ENCODE results near the gene STK24. TPM values are rescaled to one million over a fixed set of nuclear protein-coding genes. Genes with fewer than 3 reads are reported as not detected.
A peak's percentile ranks its signal among the peaks of the same experiment; 100 is the strongest.
"Not testable (repeated sequence)": the region's sequence is repeated elsewhere in the genome, so short reads cannot be mapped to it uniquely, and the experiment has no call there.

STK24 gene
- total RNA-seq, 2 experiments from 2014 or later, result 129 TPM

DNA sequence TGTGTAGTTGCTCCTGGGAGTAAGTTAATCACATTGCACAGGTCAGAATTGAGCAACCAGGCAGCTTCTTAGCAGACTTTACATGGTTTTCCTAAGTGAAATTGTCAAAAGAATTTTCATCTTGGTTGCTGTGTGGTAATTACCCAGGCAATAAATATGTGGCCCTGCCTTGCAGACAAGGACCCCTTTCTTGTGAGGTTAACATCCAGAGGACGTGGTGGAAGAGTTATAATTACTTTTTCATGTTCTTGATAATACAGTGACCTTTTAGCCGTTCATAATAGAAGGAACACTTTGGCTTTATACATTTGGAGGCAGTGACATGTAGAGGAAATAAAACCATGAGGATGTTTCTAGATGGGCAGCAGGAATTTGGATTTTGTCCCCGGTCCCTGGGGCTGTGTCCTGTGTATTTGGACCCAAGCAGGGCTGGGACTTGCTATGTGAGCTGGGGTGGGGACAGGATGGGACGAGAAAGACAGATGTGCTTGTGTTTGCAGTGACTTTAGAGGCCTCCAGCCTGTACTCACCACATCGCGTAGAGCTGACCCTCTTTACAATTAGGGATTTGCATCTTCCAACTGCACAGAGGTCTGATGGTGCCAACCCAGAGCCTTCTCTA lies 156.2 kb downstream of the STK24 start:
- Mint-ChIP-seq H3K27ac (no peak overlapping the region), H3K36me3 (no peaks in the 10 kb centered on the region), H3K4me1 (no peaks in the 10 kb centered on the region), H3K9me3 (peaks cover 3% of the 10 kb centered on the region), H3K4me3 (no peak overlapping the region), H3K27me3 (no peaks in the 10 kb centered on the region)
- no peak for DNase-seq

DNA sequence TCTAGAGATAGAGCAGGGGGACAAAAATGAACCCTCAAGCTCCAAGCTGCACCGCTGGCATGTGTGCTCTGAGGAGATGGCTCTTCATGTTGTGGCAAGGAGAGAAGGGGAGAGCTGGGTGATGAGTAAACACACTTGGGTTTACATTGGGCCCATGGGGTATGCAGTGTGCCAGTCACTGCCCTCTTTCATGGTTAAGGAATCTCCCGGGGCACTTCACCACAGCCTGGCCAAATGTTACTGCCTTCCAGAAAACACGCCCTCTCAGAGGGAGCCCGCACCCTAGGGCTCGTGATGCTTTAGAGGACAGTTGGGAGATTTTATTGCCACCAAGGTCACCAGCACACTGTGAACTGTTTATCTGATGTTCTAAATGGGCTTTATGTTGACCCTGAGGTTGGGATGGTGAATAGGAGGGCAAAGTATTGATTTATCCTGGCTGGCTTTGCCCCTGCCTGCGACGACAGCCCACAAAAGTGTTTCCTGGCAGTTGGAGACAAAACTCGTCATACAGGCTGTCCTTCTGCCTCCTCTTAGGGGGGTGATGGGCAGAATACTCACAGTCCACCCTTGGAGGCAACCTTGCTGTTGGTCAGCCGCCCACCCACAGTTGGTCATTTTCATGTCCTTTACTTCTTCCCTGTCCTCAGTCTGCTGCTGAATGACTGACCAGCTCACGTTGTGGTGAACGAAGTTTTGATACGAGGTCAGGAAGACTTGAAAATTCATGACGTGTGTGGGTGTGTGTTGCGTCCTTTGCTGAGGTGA lies 156.9 kb downstream of the STK24 start:
- peaks cover 3% of the 10 kb centered on the region for H3K9me3 Mint-ChIP-seq
- H3K36me3 Mint-ChIP-seq, result no peaks in the 10 kb centered on the region
- no peaks in the 10 kb centered on the region for H3K27me3 Mint-ChIP-seq
- no peaks in the 10 kb centered on the region for H3K4me1 Mint-ChIP-seq
- H3K4me3 Mint-ChIP-seq, result no peak overlapping the region
- no peak for DNase-seq
- no peak overlapping the region for H3K27ac Mint-ChIP-seq

DNA sequence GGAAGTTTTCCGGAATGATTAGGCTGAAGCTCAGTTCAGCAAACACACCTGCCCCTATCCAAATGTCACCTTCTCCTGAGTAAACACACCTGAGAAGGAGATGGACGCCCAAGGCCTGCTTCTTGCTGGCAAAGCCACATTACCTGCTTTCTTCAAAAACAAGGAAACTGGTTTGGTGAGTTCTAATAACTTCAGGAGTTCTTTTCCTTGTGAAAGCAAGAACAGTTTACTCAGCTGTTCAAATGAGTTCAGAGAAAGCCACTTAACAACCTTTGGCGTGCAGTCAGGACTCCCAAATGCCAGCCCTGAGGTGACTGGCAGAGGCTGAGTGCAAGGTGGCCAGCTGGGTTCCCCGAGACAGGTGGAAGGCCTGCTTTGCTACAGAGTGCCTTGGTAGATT lies 160.5 kb downstream of the STK24 start:
- no peak for DNase-seq
- no peak overlapping the region for H3K27ac Mint-ChIP-seq
- no peaks in the 10 kb centered on the region for H3K36me3 Mint-ChIP-seq
- H3K9me3 Mint-ChIP-seq, result peaks cover 3% of the 10 kb centered on the region
- H3K4me1 Mint-ChIP-seq, result peaks cover 9% of the 10 kb centered on the region
- H3K4me3 Mint-ChIP-seq, result no peak overlapping the region
- H3K27me3 Mint-ChIP-seq, result peaks cover 4% of the 10 kb centered on the region

DNA sequence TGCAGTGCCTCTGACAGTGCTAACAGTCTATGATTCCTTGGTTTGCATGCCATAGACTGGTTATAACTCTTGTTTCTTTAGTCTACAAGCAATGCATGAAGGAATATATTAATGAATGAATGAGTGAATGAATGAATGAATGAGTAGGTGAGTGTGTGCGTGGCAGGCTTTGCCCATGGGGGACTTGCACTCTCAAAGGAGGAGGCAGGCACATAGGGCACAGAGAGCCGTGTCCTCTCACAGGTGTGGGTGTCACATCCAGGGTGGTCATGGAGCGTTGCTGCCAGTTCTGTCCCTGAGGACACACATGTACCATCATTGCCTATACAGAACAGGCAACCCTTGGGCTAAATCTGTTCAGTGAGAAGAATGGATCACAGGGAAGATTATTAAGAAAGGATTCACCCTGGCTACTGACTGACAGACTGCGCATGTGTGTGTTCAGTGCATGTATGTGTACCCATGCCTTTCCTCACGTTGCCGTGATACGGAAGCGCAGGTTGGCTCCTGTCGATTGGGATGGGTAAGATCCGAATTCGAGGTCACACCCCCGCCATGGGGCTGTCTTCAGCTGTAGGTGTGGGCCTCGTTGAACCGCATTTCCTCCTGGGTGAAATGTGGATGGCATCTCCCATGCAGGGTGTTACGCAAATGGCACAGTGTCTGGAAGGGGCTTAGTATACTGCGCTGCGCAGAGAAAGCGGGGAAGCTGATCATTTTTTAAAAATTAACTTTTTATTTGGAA lies 161.4 kb downstream of the STK24 start:
- H3K9me3 Mint-ChIP-seq, result peaks cover 3% of the 10 kb centered on the region
- peaks cover 4% of the 10 kb centered on the region for H3K27me3 Mint-ChIP-seq
- peaks cover 9% of the 10 kb centered on the region for H3K4me1 Mint-ChIP-seq
- no peak overlapping the region for H3K4me3 Mint-ChIP-seq
- H3K36me3 Mint-ChIP-seq, result no peaks in the 10 kb centered on the region
- DNase-seq, result no peak
- no peak overlapping the region for H3K27ac Mint-ChIP-seq

DNA sequence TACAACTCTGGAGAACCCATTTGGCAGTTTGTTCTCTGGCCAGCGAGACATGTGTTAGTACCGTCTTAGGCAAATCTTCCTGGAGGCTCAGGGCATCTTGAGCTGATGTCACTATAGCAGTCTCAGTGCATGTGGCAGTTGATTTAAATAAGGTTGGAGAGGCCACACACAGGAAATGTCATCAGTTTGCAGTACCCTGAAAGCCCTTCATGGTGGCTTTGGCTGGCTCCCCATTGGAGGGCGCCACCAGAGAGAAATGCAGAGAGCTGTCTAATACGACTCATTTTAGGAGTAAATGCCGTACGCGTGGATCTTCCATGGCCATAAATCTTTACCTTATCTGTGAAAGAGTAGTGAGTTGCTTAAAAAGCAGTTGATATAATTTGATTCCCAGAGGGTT lies 163.1 kb downstream of the STK24 start:
- no peak for DNase-seq
- Mint-ChIP-seq H3K27ac (no peak overlapping the region), H3K36me3 (no peaks in the 10 kb centered on the region), H3K4me1 (peaks cover 9% of the 10 kb centered on the region), H3K9me3 (peaks cover 3% of the 10 kb centered on the region), H3K27me3 (peaks cover 4% of the 10 kb centered on the region), H3K4me3 (no peak overlapping the region)

DNA sequence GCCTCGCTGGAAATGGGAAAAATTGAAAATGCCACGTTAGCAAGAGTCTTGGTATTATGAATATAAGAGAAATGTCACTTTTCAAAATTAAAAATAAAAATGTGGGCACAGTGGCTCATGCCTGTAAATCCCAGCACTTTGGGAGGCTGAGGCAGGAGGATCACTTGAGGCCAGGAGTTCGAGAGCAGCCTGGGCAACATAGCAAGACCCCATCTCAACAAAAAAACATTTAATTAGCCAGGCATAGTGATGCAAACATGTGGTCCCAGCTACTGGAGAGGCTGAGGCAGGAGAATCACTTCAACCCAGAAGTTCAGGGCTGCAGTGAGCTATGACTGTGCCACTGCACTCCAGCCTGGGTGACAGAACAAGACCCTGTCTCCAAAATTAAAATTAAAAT lies 163.6 kb downstream of the STK24 start:
- not testable (repeated sequence) for H3K27me3 Mint-ChIP-seq, H3K4me1 Mint-ChIP-seq, H3K4me3 Mint-ChIP-seq, DNase-seq, H3K27ac Mint-ChIP-seq, H3K36me3 Mint-ChIP-seq, H3K9me3 Mint-ChIP-seq

DNA sequence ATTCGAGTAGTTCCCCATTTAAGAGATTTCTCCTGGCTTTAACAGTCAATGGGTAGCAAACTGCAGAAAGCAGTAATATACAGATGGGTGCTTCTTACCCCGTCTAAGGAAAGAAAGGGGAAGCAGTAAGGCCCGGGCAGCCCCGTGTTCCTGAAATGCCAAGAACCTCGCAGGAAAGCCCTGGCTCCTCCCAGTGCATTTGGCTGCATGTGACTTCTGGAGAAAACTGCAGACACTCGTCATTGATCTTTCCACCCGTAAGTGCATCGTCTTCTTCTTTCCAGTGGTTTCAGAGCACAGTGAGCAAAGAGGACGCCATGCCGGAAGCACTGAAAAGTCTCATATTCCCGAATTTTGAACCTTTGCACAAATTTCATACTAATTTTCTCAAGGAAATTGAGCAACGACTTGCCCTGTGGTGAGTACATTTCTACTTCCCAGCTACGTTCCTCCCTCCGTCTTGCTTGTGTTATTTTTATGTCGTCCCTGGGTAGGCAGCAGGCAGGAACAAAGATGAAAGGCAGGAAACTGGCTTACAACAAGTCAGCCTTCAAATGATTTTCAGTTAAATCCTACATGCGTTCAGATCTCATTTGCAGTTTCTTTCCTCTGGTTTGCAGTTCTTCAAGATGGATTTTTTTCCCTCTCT lies 165.2 kb downstream of the STK24 start:
- peaks cover 9% of the 10 kb centered on the region for H3K4me1 Mint-ChIP-seq
- no peak for DNase-seq
- peaks cover 4% of the 10 kb centered on the region for H3K27me3 Mint-ChIP-seq
- H3K4me3 Mint-ChIP-seq, result peak overlapping the region; percentile 66
- no peaks in the 10 kb centered on the region for H3K36me3 Mint-ChIP-seq
- H3K27ac Mint-ChIP-seq, result peak overlapping the region; percentile 52
- no peaks in the 10 kb centered on the region for H3K9me3 Mint-ChIP-seq

DNA sequence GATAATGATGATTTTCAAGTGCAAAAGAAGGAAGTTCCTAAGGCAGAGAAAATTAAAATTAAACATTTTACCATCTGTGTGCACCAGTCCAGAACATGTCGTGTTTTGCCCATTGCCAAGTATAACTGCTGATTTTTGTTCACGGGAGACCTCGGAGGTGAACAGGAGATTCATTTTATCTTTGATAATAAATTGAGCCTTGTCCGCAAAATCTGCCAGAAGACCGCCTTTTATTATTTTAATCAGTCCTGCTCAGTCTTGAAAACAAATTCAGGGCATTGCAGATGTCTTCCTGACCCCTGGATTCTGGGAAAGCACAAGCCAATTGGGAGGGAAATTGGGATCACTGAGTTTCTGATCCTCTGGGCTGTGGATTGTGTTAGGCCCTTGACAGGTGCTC lies 165.9 kb downstream of the STK24 start:
- H3K27ac Mint-ChIP-seq, result no peak overlapping the region

DNA sequence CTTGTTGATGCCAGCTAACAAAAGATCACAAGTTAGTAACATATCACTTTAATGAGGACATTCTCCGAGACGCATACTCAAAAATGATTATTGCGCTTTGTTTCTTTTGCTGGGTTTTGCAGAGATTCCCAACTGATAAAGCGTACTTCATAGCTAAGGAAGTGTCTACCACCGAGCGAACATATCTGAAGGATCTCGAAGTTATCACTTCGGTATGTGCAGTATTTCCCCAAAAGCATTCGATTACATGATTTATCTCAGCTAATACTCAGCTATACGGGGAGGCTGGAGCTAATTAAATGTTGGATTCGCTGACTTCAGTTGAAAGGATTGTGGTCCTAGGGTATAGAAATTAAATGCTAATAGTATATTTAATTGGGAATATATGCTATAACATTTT lies 166.3 kb downstream of the STK24 start:
- Mint-ChIP-seq H3K9me3 (no peaks in the 10 kb centered on the region), H3K36me3 (no peaks in the 10 kb centered on the region), H3K27ac (no peak overlapping the region), H3K27me3 (peaks cover 4% of the 10 kb centered on the region), H3K4me1 (peaks cover 9% of the 10 kb centered on the region), H3K4me3 (no peak overlapping the region)
- DNase-seq, result no peak

More for the DNA sequence above, 165.9 kb downstream of the STK24 start:
- Mint-ChIP-seq H3K36me3 (no peaks in the 10 kb centered on the region), H3K4me1 (peaks cover 9% of the 10 kb centered on the region), H3K9me3 (no peaks in the 10 kb centered on the region), H3K27me3 (peaks cover 4% of the 10 kb centered on the region), H3K4me3 (no peak overlapping the region)
- no peak for DNase-seq

DNA sequence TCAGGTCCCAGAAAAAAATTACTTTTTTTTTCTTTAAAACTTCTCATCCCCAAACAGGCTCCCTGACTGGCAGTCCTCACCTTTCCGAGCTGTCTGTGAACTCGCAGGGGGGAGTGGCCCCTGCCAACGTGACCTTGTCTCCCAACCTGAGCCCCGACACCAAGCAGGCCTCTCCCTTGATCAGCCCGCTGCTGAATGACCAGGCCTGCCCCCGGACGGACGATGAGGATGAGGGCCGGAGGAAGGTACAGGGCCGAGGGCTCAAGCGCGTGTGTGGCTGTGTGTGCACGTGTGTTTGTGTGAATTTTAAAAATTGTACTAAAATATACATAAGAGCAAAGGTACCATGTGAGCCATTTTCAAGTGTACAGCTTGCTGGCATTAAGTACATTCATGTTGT lies 167.6 kb downstream of the STK24 start:
- Mint-ChIP-seq H3K4me1 (peaks cover 11% of the 10 kb centered on the region), H3K36me3 (no peaks in the 10 kb centered on the region), H3K4me3 (no peak overlapping the region), H3K9me3 (no peaks in the 10 kb centered on the region), H3K27ac (no peak overlapping the region), H3K27me3 (peaks cover 4% of the 10 kb centered on the region)
- DNase-seq, result no peak

DNA sequence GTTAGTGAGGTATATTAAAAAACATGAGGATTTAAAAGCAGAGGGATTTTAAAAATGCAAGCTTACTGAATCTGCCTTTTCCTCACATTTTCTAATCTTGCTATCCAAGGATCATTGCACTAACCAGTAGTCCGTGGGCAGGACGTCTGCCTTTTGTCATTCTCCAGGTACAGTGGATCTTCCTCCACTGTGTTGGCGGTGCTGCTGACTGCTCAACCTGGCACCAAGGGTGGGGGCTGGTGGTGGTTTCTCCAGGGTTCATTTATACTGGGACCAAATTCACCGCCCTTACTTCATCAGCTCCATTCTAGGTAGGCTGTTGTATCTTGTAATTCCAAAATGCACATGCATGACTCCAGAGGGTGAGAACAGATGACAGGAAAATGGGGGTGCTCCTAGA lies 169.3 kb downstream of the STK24 start:
- H3K27ac Mint-ChIP-seq, result no peak overlapping the region
- peaks cover 10% of the 10 kb centered on the region for H3K4me1 Mint-ChIP-seq
- peaks cover 4% of the 10 kb centered on the region for H3K27me3 Mint-ChIP-seq
- no peak for DNase-seq
- H3K9me3 Mint-ChIP-seq, result no peaks in the 10 kb centered on the region
- H3K4me3 Mint-ChIP-seq, result no peak overlapping the region
- H3K36me3 Mint-ChIP-seq, result no peaks in the 10 kb centered on the region

DNA sequence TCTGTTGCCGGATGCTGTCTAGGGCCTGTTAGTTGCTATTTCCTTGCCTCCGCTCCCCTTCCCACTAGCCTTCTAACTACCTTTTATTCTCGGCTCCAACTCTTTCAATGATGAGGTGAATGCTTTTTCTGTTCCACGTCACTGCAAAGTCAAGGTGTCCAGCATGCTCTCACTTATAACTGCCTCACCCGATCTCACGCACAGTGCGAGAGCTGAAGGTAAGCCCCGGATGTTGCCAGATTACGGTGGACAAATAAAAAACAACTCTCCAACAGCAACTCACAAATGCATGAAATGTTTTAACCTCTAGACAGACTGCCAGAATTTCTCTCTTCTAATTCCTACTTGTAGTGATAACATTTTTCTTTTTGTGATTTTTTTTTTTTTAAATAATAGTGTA lies 169.9 kb downstream of the STK24 start:
- H3K4me1 Mint-ChIP-seq, result peaks cover 5% of the 10 kb centered on the region
- DNase-seq, result no peak
- H3K4me3 Mint-ChIP-seq, result no peak overlapping the region
- no peaks in the 10 kb centered on the region for H3K9me3 Mint-ChIP-seq
- H3K27me3 Mint-ChIP-seq, result peaks cover 3% of the 10 kb centered on the region
- no peak overlapping the region for H3K27ac Mint-ChIP-seq
- no peaks in the 10 kb centered on the region for H3K36me3 Mint-ChIP-seq

DNA sequence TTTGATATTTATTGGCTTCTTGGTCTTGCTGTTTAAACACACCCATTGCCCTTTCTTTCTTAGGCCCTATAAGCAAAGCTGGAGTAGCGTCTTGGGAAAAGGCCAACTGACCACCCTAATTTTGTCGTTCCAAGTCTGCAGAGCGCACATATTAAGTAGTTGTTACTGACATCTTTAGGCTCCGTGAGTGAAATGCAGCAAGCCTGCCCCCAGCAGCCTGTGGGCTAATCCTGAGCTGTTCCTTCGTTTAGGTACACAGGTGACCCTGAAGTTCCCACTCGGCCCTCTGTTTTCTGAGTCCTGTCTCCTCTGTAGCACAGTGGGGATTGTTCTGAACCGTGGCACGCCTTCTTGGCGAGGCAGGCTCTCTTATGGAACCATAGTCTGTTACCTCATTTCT lies 170.5 kb downstream of the STK24 start:
- DNase-seq, result no peak
- no peaks in the 10 kb centered on the region for H3K27me3 Mint-ChIP-seq
- H3K4me3 Mint-ChIP-seq, result no peak overlapping the region
- H3K4me1 Mint-ChIP-seq, result peaks cover 2% of the 10 kb centered on the region
- H3K9me3 Mint-ChIP-seq, result no peaks in the 10 kb centered on the region
- no peaks in the 10 kb centered on the region for H3K36me3 Mint-ChIP-seq
- no peak overlapping the region for H3K27ac Mint-ChIP-seq

DNA sequence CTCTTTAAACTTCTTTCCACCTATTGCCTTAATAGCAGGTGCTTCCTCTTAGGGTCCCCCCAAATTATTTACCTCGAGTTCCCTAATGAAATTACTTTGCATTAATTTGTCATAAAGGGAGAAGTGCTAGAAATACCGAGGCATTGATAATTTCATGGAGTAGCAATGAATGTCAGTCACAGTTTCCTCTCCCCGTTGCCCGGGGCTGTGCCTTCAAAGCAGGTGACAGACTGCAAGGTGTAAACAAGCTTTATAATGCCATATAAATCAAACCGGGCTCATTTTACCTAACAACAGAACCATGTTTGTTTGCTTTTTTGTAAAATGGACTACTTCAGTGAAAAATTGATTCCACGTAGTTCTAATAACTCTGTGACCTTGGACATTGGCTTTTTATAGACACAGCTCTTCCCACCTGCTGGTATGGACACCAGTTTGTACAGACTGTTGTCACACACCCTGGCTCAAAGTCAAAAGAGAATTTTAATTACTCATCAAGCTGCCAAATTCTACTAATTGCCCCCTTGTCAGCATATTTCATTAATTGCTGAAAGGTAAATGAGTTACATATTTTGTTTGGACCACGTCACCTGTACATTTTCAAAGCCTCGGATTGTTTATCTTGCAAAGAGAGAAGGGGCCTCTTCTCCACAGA lies 171.1 kb downstream of the STK24 start:
- Mint-ChIP-seq H3K4me1 (peaks cover 2% of the 10 kb centered on the region), H3K27ac (no peak overlapping the region), H3K9me3 (no peaks in the 10 kb centered on the region), H3K27me3 (no peaks in the 10 kb centered on the region), H3K36me3 (no peaks in the 10 kb centered on the region), H3K4me3 (no peak overlapping the region)
- DNase-seq, result no peak

DNA sequence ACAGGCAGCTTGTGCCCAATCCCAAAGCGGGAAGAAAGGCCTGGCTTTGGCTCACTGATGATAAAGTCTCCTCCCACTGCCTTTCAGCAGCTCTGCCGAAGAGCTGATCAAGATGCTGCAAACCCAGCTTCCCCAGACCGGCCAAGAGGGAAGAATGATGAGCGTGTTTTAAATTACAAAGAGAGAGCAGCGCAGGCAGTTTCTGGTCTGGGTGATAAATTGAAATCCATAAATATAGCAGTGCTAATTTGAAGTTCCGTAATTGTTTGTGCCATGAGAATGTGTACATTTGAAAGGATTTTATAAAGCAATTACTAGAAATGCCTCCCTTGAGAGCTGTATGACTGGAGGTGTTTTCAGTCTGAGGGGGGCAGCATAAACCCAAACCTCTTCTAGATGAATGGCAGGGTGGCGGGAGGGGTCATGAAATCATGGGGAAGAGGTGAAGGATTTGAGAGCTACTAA lies 171.8 kb downstream of the STK24 start:
- Mint-ChIP-seq H3K4me1 (peaks cover 2% of the 10 kb centered on the region), H3K4me3 (no peak overlapping the region), H3K27me3 (no peaks in the 10 kb centered on the region), H3K27ac (no peak overlapping the region), H3K36me3 (no peaks in the 10 kb centered on the region), H3K9me3 (no peaks in the 10 kb centered on the region)
- no peak for DNase-seq
